GM19240 (cell line): Measurements from ENCODE around the gene C4A.
"Not testable (repeated sequence)": the region's sequence is repeated elsewhere in the genome, so short reads cannot be mapped to it uniquely, and the experiment has no call there.

Source experiments
- DNase-seq: peaks from one replicate; pipeline ENCODE4 v3.0.0; 2011; ENCODE audit warnings: low spot score; ENCODE audit not compliant: insufficient read length

C4A gene

DNA sequence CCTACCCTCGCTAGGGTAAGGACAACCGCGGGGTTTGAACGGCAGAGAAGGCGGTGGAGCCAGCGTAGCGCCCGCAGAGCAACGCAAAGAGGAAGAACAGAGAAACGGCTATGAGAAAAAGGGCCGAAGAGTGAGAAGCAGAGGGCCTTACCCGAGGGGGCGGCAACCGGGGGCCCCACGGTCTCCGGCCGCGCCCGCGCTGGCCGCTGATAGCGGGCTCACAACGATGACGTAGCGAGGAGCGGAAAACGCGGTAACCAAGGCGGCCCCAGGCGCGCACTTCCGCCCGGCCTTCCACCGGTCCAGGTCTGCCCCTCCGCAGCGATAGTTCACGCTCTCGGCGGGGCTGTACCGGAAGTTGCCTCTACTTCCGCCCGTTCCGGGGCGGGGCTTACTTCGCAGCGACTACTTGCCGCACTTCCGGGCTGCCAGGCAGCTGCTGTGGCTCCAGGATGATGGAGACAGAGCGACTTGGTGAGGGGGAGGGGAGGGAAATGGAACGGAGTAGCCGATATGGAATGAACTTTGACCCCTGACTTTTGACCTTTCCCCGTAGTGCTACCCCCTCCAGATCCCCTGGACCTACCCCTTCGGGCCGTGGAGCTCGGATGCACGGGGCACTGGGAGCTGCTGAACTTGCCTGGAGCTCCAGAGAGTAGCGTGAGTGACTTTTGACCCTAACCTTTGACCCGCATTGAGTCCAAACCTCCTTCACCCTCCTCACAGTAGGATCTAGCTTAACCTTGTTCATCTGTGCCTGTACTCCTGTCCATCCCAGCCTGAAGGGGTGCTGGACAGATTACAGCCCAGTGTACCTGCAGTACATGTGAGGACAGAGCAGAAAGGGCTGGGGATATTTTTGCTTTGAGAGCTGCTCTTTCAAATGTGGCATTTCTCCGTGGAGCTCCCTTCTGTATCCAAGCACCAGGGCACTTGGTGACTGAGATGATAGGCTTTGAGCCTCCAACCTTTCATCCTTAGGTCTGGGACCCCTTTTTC lies 22.8 kb upstream of the C4A start, which contains the start of the genes NELFE and SKIC2:
Gene NELFE (minus strand): TSS at position 231 of the 999 bp plus-strand sequence. CDS start 525 bp downstream, outside the sequence.
Gene SKIC2 (plus strand): TSS at position 435 of the 999 bp plus-strand sequence. CDS start 18 bp downstream, at position 453.
- peak; percentile 100 for DNase-seq

- DNase-seq = no peak
Observed at GRCh38 chr6:31961616-31962015, 20.2 kb upstream of the C4A start.

GRCh38 chr6:31963921-31964320 lies 17.9 kb upstream of the C4A start:
- DNase-seq = no peak

- DNase-seq = no peak
Observed at GRCh38 chr6:31965700-31966099, 16.2 kb upstream of the C4A start.

GRCh38 chr6:31966506-31966905 lies 15.4 kb upstream of the C4A start:
- no peak for DNase-seq

GRCh38 chr6:31966997-31967925 lies 14.6 kb upstream of the C4A start:
- no peak for DNase-seq

- no peak for DNase-seq
Observed at GRCh38 chr6:31967926-31968320, 13.9 kb upstream of the C4A start.

DNA sequence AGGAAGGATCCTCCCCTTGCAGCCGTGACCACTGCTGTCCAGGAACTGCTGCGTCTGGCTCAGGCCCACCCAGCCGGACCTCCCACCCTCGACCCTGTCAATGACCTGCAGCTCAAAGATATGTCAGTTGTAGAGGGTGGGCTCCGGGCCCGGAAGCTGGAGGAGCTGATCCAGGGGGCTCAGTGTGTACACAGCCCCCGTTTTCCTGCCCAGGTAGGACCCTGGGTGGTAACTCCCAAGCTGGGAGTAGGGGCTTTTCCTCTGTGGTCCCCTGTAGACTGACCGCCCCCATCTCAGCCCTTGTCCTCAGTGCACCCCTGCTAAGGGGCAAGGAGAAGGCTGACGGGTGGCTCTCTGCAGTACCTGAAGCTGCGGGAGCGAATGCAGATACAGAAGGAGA lies 13.5 kb upstream of the C4A start:
- DNase-seq = no peak

GRCh38 chr6:31968791-31969711 lies 12.8 kb upstream of the C4A start:
- DNase-seq = no peak

DNA sequence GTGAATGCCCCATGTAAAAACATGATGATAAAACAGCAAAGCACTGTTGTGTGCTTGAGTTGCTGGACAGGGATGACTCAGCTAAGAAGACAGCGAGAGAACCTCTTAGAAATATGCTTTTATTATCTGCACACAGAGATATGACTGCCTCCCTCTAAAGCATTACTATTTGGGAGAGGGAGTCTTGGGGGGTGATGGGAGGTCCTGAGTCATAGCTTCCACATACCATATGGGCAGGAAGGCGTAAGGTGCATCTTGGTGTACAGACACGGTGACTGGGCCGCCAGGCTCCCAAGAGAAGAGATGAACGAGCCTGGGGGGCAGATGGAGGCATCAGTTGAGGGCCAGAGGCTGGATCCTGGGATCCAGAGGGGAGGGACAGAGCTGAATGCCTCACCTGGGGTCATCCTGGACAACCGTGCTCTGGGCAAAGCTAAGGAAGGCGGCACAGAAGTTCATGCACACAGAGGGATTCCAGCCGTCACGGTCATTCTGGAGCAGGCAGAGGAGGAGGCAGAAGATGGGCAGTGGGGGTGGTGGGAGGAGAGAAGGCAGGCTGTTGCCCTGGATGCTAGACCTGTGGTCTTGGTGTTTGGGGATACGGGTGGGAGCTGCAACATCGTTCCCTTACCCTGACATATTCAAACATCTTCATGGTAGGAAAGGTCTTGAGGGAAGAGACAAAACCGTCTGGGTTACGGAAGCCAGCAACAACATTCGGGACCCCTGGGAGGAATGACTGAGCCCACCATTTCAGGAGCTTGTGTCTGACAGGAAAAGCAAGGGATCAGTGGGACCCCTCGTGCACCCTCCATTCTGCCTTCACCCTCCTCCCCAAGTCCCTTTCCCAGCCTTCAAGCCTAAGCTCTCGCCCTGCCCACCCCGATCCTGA lies 11.9 kb upstream of the C4A start:
- DNase-seq = no peak

- DNase-seq = no peak
Observed at GRCh38 chr6:31970604-31971271, 11.1 kb upstream of the C4A start.

GRCh38 chr6:31971279-31971992 lies 10.4 kb upstream of the C4A start:
- DNase-seq = no peak

DNA sequence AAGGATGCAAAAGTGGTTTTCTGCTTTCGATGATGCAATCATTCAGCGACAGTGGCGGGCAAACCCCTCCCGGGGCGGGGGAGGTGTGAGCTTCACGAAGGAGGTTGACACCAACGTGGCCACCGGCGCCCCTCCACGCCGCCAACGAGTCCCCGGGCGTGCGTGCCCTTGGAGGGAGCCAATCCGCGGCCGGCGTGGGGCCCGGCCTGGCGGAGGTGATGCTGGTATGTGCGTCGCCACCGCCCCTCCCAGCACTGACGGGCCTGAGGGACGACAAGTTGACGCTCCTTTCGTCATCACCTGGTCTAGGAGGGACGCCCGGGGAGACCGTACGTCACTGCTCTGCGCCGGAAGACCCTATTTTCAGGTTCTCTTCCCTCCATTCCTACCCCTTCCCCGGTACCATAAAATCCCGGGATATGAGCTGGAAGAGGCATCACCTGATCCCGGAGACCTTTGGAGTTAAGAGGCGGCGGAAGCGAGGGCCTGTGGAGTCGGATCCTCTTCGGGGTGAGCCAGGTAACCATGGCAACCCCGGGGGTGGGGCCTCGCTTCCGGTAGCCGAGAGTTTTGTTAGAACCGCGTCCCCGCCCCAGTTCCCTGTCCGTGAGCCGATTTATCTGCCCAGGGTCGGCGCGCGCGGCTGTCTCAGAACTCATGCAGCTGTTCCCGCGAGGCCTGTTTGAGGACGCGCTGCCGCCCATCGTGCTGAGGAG lies 9.7 kb upstream of the C4A start, which contains the start of gene DXO:
Gene DXO (minus strand): TSS at position 146 of the 716 bp plus-strand sequence. CDS start 463 bp downstream, outside the sequence.
- peak; percentile 100 for DNase-seq

- no peak for DNase-seq
Observed at GRCh38 chr6:31972709-31973350, 9.0 kb upstream of the C4A start.

- DNase-seq = not testable (repeated sequence)
Observed at GRCh38 chr6:31976065-31976464, 5.8 kb upstream of the C4A start.

GRCh38 chr6:31977816-31978431 lies 3.9 kb upstream of the C4A start:
- no peak for DNase-seq

- no peak for DNase-seq
Observed at GRCh38 chr6:31978831-31979230, 3.0 kb upstream of the C4A start.
